Mesenteric fat pad (tissue), 1 donor: ENCODE results near the gene NOTCH2. TPM values are rescaled to one million over a fixed set of nuclear protein-coding genes. Genes with fewer than 3 reads are reported as not detected.

Source experiments
- DNase-seq: peaks from one replicate; pipeline ENCODE4 v3.0.0-alpha.2; 2020; ENCODE audit warnings: low spot score
- total RNA-seq: library from RNA; stranded (reverse); fragmentation: NEBNext Ultra II Directional; extraction: Animal tissue kit (Norgen Biotek cat#: 25700); gene quantifications from one replicate; pipeline ENCODE4 v1.2.1, GENCODE V29; 2021
- donor health status: DM: yes; HTN: yes; CAD: no.

NOTCH2 gene
- total RNA-seq, 1 donor from 2014 or later, result 142 TPM

DNA sequence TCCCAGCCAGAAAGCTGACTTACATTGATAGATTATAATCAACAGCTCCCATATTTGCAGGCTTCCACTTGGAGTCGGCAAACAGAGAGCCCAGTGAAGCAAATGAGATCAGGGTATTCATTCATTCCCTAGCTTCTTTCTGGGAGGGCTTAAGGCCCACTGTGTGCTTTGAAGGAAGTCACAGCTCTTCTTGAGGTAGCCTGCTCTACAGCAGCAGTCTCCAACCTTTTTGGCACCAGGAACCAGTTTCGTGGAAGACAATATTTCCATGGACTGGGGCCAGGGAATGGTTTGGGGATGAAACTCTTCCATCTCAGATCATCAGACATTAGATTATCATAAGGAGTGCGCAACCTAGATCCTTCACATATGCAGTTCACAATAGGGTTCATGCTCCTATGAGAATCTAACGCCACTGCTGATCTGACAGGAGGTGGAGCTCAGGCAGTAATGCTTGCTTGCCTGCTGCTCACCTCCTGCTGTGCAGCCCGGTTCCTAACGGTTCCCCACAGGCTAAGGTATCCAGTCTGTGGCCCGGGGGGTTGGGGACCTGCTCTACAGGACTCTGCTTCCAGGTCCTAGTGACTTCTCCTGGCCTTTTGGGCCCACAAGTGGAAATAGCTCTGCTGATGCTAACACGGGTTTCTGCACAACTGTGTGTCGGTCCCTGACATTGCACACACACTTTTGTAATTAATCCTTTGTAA lies 159.4 kb downstream of the NOTCH2 start:
- no peak for DNase-seq

GRCh38 chr1:119908661-119909060 lies 160.8 kb downstream of the NOTCH2 start:
- no peak for DNase-seq

GRCh38 chr1:119906927-119907652 lies 162.4 kb downstream of the NOTCH2 start:
- no peak for DNase-seq

DNA sequence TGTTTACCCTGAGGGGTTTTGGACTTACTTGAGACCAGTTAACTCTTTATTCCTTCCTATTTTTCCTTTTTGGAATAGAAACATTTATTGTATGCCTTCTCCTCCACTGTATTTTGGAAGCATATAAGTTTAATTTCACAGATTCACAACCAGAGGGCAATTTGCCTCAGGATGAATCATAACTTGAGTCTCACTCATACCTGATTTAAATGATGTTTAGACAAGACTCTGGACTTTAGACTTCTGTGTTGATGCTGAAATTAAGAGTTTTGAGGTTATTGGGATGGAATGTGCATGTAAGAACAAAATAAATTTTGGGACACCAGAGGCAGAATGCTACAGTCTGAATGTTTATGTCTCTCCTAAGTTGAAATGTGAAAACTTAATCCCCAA lies 166.0 kb downstream of the NOTCH2 start:
- DNase-seq, result no peak

DNA sequence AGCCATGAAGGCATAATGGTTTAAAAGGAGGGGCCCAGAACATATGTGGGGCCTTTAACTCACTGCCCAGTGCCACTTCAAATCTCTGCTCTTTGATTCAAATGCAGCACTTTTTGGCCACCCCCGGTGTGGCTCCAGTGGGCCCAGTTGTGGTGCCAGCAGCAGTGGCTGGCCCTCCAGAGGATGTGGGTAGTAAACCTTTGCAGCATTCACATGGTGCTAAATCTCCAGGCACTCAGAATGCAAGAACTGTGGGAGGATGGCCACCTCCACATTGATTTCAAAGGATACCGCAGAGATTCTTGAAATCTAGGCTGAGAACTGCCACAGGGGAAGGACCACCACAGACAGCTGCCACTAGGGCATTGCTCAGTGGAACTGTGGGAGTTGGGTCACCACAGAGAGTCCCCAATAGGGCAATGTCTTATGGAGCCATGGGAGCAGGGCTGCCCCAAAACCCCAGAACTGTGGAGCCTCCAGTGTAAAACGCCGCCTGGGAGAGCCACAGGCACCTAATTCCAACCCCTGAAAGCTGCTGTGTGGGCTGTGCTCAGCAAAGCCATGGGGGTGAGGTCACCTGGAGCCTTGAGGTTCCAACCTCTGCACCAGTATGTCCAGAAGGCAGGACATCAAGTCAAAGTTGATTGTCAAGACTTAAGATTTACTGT lies 166.6 kb downstream of the NOTCH2 start:
- DNase-seq, result no peak

DNA sequence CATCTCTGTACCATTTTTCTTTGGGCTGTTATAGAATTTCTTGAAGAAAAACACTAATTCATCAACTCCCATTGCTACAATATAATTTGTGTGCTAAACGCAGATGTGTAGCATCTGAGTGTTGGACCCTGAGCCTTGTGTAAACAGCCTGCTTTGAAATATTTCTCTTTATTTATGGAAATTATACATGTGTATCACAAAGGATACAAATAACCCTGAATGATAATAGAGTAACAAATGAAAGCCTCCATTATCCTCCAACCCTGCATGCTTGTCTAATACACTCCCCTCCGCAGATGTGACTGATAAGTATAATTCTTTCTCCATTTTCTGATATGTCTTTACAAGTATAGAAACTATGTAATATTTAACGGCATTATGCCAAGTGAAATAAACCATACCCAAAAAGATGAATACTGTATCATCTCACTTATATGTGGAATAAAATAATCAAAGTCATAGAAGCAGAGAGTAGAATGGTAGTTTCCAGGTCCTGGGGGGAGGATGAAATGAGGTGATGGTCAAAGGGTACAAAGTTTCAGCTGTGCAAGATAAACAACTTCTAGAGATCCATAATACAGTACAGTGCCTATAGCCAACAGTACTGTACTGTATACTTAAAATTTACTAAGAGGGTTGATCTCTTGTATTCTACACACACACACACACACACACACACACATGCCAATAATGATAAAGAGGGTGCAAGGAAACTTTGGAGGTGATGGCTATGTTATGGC lies 170.3 kb downstream of the NOTCH2 start:
- DNase-seq, result no peak

DNA sequence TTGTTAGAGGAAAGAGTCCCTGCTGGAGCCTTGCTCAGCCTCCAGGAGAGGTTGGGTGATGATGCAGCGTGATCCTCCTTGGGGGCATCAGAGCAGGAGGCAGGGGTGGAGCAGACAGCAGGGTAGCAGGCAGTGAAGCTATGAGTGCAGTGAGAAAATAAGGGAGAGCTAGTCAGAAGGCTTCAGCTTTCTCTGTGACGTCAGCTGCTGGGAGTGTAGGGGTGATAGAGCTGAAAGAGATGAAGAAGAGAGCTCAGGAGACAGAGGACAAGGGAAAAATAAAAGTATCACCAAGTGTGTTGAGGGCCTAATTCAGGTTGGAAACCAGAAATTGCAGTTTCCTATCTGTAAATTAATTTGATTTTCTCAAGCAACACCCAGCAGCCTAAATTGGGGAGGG lies 170.9 kb downstream of the NOTCH2 start:
- DNase-seq, result no peak

DNA sequence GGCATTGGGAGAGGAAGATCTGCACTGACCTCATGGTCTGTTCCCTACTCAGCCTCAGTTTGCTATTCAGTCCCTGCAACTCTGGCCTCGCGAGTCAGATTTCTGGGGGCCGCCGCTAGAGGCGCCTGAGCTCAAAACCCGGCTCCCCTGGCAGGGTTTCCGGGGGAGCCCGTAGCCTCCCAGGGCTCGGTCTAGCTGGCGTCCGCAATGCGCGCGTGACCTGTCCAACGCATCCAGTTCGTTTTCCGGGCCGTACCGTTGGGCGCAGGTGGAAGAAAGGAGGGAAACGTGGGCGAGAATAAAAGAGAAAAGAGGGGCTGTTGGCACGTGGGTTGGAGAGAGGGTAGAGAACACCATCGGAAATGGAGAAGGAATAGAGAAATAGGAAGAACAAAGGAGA lies 173.2 kb downstream of the NOTCH2 start, which contains the start of gene ADAM30:
Gene ADAM30, minus strand, starts transcription at position 213 of the 400 bp plus-strand sequence. Its CDS starts 179 bp downstream, at position 34.
- no peak for DNase-seq

- no peak for DNase-seq
Measured at GRCh38 chr1:119895102-119895501, 174.4 kb downstream of the NOTCH2 start.

GRCh38 chr1:119893827-119894700 lies 175.4 kb downstream of the NOTCH2 start:
- no peak for DNase-seq

DNA sequence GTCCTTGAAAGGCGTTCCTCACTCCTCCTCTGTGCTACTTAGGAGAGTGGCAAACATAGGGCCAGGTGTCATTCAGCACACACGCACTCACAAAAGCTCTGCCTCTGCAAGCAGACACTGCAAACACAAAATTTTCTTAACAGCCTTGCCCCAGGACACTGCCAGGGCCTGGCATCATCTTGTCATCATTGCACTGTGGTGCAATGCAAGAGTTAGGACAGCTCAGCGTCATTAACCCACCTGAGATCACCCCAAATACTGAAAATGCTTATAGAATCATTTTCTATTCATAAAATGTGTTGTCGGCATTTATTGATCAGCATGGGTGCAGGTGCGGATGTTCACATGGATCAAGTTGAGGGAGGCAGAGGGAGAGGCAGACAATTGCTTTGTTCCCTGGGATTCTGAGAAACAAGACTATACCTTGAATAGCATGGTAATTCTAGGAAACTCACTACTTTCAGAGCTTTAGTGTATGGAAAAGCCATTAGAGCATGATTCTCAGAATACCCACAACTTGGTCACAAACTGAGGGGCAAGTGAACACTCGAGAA lies 176.1 kb downstream of the NOTCH2 start:
- DNase-seq, result no peak

DNA sequence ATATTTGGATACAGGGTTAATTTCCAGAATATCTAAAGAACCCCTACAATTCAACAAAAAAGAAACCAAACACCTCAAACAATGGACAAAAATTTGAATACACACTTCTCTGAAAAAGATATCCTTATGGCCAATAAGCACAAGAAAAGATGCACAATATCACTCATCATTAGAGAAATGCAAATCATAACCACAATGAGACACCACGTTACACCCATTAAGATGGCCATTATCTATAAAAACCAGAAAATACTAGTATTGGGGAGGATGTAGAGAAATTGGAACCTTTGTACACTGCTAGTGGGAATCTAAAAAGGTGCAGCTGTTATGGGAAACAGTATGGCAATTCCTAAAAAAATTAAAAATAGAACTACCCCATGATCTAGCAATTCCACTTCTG lies 178.1 kb downstream of the NOTCH2 start:
- DNase-seq, result no peak

DNA sequence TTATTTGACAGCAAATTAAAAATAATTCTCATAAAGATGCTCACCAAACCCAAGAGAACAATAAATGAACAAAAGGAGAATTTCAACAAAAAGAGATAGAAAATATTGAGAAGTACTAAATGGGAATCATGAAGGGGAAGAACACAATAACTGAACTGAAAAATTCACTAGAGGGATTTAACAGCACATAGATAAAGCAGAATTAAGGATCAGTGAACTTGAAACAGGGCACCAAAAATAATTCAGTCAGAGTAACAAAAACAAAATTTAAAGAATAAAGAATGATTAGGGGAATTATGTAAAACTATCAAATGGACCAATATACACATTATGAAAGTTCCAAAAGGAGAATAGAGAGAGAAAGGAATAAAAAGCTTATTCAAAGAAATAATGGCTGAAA lies 181.0 kb downstream of the NOTCH2 start:
- no peak for DNase-seq

DNA sequence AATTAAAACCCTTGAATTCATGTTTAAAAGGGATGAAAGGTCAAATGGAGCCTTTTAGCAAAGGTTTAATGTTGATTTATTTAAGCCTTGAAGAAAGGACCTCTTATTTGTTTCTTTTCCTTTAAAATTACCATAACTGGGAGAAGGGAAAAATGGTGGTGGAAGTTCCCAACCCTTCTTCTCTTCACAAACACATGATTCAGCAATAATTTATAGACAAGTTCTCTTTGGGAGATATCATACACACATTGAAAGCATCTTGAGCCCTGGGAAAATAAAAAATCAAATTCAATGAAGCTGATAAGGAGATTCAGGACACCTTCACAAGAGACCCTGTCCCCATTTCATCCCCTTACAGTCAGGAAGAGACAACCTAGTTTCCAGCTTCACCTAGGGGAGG lies 182.0 kb downstream of the NOTCH2 start:
- DNase-seq, result no peak

DNA sequence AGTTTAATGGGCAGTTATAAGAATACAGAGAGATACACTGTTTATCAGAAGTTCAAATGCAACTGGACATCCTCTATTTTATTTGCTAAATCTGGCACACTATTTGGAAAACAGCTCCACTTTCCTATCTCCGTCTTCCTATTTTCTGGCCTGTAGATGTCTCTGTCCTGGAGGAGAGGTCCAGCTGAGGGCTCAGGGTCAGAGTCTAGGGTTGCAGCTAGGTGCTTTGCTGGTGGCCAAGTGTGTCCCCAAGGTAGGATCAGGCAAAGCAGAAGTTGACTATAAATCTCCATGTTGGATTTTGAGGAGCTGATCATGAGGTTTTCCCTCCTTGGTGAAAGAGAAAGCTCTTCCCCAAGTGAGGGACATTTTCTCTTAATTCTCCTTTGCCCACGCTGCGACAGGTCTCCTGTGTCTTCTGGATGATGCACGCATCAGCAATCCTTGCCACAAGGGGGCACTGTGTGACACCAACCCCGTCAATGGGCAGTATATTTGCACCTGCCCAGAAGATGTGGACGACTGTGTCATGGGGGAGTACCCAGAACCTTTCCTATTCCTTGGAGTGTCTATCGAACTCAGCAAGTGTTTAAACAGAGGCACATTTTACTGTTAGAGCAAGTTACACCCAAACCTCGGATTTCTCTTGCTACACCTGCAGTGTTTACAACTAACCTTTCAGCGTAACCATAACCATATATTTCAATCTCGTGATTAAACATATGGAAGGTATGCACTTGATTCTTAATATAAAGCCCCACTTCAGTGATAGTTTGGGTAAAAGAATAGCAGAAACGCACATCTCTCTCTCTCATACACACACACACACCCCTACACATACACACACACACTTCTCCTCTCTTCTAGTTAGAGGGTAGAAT lies 183.3 kb downstream of the NOTCH2 start:
- no peak for DNase-seq

- DNase-seq, result no peak
Measured at GRCh38 chr1:119884711-119885110, 184.8 kb downstream of the NOTCH2 start.

DNA sequence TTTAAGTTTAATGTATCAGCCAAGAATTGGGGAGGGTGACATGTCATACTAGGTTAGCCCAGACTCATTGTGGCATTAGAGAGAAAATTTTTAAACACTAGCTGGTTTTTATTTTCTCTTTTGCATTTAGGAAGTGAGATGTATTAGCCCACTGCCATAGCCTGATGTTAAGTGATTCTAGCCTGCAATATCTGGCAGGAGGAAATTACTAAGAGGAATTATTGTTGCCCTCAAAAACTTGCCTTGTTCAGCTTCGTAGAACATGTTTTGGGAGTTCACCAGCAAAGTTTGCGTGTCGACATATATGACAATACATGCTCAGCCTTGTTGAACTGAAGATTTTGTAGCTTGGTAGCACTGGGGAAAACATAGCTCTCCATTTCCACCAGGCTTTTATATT lies 185.6 kb downstream of the NOTCH2 start:
- no peak for DNase-seq

DNA sequence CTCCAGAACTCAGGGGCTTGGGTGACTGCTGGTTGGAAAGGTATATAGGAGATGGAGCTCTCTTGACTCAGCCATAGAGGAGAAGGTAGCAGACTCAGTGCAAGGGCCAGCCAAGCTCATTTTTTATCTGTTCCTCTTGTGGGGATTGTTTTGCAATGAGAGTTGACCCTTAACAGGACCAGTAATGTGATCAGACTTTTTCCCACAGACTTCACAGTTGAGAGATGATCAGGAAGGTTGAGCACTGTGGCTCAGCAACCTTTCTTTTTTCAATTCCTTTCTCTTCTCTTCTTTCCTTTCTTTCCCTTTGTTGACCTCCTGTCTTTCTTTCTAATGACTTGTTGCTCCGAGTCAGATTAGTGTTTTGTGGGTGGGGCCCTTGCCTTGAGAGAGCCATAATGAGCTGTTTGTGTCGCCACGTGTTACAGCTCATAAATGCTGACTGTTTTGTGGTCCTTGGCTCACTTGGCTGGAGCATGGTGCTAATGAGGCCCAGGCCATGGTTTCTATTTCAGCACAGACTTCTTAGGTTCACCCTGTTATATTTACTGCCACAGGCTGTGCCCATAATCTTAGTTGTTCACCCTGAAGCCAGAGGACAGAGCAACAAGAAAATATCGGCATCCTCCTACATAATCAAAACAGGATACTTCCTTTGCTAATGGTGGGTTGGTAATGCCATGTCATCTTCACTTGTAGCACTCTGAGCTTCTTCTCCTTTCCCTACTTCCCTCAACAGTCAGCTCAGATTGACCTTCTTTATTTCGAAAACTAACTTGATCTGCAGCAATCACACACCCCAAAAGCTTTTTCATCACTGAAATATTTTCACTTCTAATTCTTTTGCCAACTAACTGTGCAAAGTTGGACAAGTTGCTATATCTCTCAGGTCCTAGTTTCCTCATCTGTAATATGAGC lies 187.1 kb downstream of the NOTCH2 start:
- DNase-seq, result no peak
